Measurements from ENCODE around the gene RAD50.
"Not testable (repeated sequence)": the region's sequence is repeated elsewhere in the genome, so short reads cannot be mapped to it uniquely, and the experiment has no call there.

- not testable (repeated sequence) for TF ChIP-seq CTCF, EZH2 (IDR thresholded peaks at IDR 0.05)
Measured at GRCh38 chr5:132522067-132522466, 34.7 kb upstream of the RAD50 start.
